Fibroblast of lung (primary cell): Measurements from ENCODE around the gene TMEM92. TPM values are rescaled to one million over a fixed set of nuclear protein-coding genes. Genes with fewer than 3 reads are reported as not detected.

Experiments
- DNase-seq, 2 donors: peaks; one replicate each; pipeline versions ENCODE4 v3.0.0 to v3.0.0-alpha.2; 2010; ENCODE audit warnings: low read depth in 2 of 2
- H2AFZ ChIP-seq: 2 replicates; pipeline ENCODE4 v1.5.1; 2012; ENCODE audit warnings: low read length, control low read depth, inconsistent platforms
- H3K27ac ChIP-seq: 2 replicates; pipeline ENCODE4 v1.5.1; 2011; ENCODE audit warnings: low read length, control low read depth; ENCODE audit not compliant: insufficient read depth
- H3K27me3 ChIP-seq: 2 replicates; pipeline ENCODE4 v1.5.1; 2011; ENCODE audit warnings: mild to moderate bottlenecking, low read length; ENCODE audit not compliant: control insufficient read depth, insufficient read depth
- H3K36me3 ChIP-seq: 2 replicates; pipeline ENCODE4 v1.5.1; 2011; ENCODE audit warnings: low read length; ENCODE audit not compliant: control insufficient read depth, insufficient read depth
- H3K4me1 ChIP-seq: 2 replicates; pipeline ENCODE4 v1.5.1; 2011; ENCODE audit warnings: low read length; ENCODE audit not compliant: control insufficient read depth, insufficient read depth; ENCODE audit errors: extremely low read depth
- H3K4me2 ChIP-seq: 2 replicates; pipeline ENCODE4 v1.5.1; 2011; ENCODE audit warnings: low read length, control low read depth; ENCODE audit not compliant: insufficient read depth; ENCODE audit errors: extremely low read depth
- H3K4me3 ChIP-seq, 4 experiments: fragments of 200-600 bp in 1 of 4; sonication (generic) in 1 of 4; replicated peaks in 1 of 4; 2 replicates each; pipeline ENCODE4 v1.5.1; 2011 to 2016; ENCODE audit warnings: low read length in 4 of 4, low read depth in 3 of 4, mild to moderate bottlenecking in 3 of 4, control low read depth in 2 of 4, inconsistent platforms in 1 of 4, mixed read lengths in 1 of 4; ENCODE audit not compliant: insufficient read depth in 1 of 4; ENCODE audit errors: control extremely low read depth in 1 of 4
- H3K79me2 ChIP-seq: 2 replicates; pipeline ENCODE4 v1.5.1; 2012; ENCODE audit warnings: mild to moderate bottlenecking, low read length, inconsistent platforms; ENCODE audit not compliant: control insufficient read depth, insufficient read depth
- H3K9ac ChIP-seq: 2 replicates; pipeline ENCODE4 v1.5.1; 2011; ENCODE audit warnings: mild to moderate bottlenecking, low read length, control low read depth; ENCODE audit not compliant: insufficient read depth
- H3K9me3 ChIP-seq: 2 replicates; pipeline ENCODE4 v1.5.1; 2012; ENCODE audit warnings: low read depth, low read length; ENCODE audit not compliant: control insufficient read depth, insufficient read depth
- H4K20me1 ChIP-seq: 2 replicates; pipeline ENCODE4 v1.5.1; 2011; ENCODE audit warnings: low read length; ENCODE audit not compliant: control insufficient read depth, insufficient read depth; ENCODE audit errors: extremely low read depth
- EZH2 ChIP-seq: IDR thresholded peaks from 2 replicates; pipeline ENCODE4 v1.5.1; 2012; ENCODE audit warnings: low read length, control low read depth, mild to moderate bottlenecking; ENCODE audit errors: missing control alignments
- polyA plus RNA-seq, 2 donors: library from polyadenylated mRNA; depleted of rRNA in 1 of 2; stranded (reverse) in 1 of 2; unstranded in 1 of 2; fragments of >200 nt; gene quantifications; 2 replicates each; pipeline ENCODE4 v1.2.1, GENCODE V29; 2011 to 2012; ENCODE audit warnings: missing spikeins in 1 of 2
- total RNA-seq: library from RNA; depleted of rRNA; stranded (reverse); fragments of >200 nt; gene quantifications from 2 replicates; pipeline ENCODE4 v1.2.1, GENCODE V29; 2014
- TF ChIP-seq, protein P1 (sequence below), 2 donors: IDR thresholded peaks in 1 of 2; conservative IDR thresholded peaks in 1 of 2; 1 replicate in 1 of 2; 2 replicates in 1 of 2; pipeline ENCODE4 v1.5.1; 2011 to 2012; ENCODE audit warnings: low read length in 2 of 2, control low read depth in 1 of 2, inconsistent platforms in 1 of 2, low read depth in 1 of 2, mild to moderate bottlenecking in 1 of 2

The TMEM92 gene
- total and polyA plus RNA-seq, 2 donors (not counting 1 experiment from before 2014, with no cell fraction given), result under 0.01 to 0.05 TPM

DNA sequence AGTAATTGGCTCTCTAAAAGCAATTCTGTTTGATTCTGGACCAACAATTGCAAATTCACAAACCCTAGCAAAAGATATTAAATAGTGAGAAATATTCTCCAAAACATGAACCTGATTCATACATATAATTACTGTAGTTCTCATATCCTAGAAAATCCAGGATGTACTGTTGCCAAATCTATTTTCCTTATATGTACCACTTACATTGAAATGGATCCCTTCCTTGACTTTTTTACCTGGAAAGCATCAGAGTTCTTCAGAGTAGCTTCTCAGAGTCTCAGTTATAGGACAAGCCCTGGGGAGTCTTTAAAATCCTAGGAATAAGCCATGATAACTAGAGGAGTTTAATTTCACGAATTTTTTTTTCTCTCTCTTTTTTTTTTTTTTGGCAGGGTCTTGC is 16.7 kb downstream of the TMEM92 start:
- Histone ChIP-seq H3K79me2 (peaks cover 1% of the 10 kb centered on the region), H4K20me1 (no peaks in the 10 kb centered on the region), H3K36me3 (no peaks in the 10 kb centered on the region), H3K4me2 (no peak overlapping the region), H3K9me3 (no peaks in the 10 kb centered on the region), H3K27me3 (no peaks in the 10 kb centered on the region), H3K9ac (no peak overlapping the region), H3K4me1 (peaks cover 19% of the 10 kb centered on the region), H3K27ac (peak overlapping the region; percentile 88), H2AFZ (no peak overlapping the region), H3K4me3 (no peak overlapping the region)
- TF ChIP-seq, protein P1, sequence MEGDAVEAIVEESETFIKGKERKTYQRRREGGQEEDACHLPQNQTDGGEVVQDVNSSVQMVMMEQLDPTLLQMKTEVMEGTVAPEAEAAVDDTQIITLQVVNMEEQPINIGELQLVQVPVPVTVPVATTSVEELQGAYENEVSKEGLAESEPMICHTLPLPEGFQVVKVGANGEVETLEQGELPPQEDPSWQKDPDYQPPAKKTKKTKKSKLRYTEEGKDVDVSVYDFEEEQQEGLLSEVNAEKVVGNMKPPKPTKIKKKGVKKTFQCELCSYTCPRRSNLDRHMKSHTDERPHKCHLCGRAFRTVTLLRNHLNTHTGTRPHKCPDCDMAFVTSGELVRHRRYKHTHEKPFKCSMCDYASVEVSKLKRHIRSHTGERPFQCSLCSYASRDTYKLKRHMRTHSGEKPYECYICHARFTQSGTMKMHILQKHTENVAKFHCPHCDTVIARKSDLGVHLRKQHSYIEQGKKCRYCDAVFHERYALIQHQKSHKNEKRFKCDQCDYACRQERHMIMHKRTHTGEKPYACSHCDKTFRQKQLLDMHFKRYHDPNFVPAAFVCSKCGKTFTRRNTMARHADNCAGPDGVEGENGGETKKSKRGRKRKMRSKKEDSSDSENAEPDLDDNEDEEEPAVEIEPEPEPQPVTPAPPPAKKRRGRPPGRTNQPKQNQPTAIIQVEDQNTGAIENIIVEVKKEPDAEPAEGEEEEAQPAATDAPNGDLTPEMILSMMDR (conservative IDR thresholded peaks at IDR 0.05 in 1 of 2, IDR thresholded peaks at IDR 0.05 in 1 of 2; ENCODE audit: low read depth in 1 of 2, low read length in 2 of 2), result no peak
- TF ChIP-seq EZH2, result no peak
- no peak for DNase-seq

DNA sequence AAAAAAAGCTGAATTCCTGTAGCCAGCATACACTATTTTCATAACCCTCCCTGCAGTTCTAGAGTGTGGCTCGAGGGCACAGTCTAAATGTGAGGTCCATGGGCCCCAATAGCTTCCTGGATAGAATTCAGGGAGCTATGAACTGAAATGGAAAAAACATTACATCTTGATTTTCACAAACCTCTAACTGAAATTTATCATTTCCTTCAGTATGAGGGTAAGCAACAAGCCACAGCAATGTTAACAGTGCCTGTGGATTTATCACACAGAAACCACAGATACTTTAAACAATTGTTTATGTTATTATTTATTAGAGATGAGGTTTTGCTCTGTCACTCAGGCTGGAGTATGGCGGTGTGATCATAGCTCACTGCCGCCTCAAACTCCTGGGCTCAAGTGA is 18.2 kb downstream of the TMEM92 start:
- peaks cover 1% of the 10 kb centered on the region for H3K79me2 ChIP-seq
- no peaks in the 10 kb centered on the region for H3K36me3 ChIP-seq
- H3K4me3 ChIP-seq, result no peak overlapping the region
- no peaks in the 10 kb centered on the region for H3K27me3 ChIP-seq
- no peak overlapping the region for H2AFZ ChIP-seq
- H3K4me1 ChIP-seq, result peaks cover 19% of the 10 kb centered on the region
- TF ChIP-seq, protein P1 (conservative IDR thresholded peaks at IDR 0.05 in 1 of 2, IDR thresholded peaks at IDR 0.05 in 1 of 2; ENCODE audit: low read depth in 1 of 2, low read length in 2 of 2), result no peak
- TF ChIP-seq EZH2, result no peak
- no peak overlapping the region for H3K27ac ChIP-seq
- H3K9me3 ChIP-seq, result no peaks in the 10 kb centered on the region
- H3K9ac ChIP-seq, result no peak overlapping the region
- H3K4me2 ChIP-seq, result no peak overlapping the region
- no peaks in the 10 kb centered on the region for H4K20me1 ChIP-seq
- peak in 1 of 2 donors; percentile 41 for DNase-seq

DNA sequence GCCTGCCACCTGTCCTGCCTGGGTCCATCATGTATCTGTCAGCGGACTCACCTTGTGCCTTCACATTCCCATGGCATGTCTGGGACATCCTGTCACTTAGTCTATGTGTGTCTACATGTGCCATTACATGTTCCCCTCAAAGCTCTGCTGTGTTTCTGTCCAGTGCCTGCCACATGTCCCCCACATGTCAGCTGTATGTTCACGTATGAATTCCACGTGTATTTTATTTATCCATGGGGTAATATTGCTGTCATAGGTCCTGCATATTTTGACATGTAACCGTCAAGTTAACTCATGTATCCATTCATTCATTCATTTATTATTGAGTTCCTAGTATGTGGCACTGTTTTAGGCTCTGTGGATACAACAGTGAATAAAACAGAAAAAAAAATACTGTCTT is 20.8 kb downstream of the TMEM92 start:
- Histone ChIP-seq H3K27me3 (no peaks in the 10 kb centered on the region), H3K9me3 (no peaks in the 10 kb centered on the region), H2AFZ (no peak overlapping the region), H3K36me3 (no peaks in the 10 kb centered on the region), H3K4me2 (no peak overlapping the region), H3K79me2 (no peaks in the 10 kb centered on the region), H3K4me1 (peaks cover 7% of the 10 kb centered on the region), H3K9ac (no peak overlapping the region), H3K27ac (no peak overlapping the region), H3K4me3 (no peak overlapping the region), H4K20me1 (no peaks in the 10 kb centered on the region)
- TF ChIP-seq, protein P1 (conservative IDR thresholded peaks at IDR 0.05 in 1 of 2, IDR thresholded peaks at IDR 0.05 in 1 of 2; ENCODE audit: low read depth in 1 of 2, low read length in 2 of 2), result no peak
- TF ChIP-seq EZH2, result no peak
- DNase-seq, result no peak
